Dendritic cell treated with granulocyte-macrophage colony-stimulating factor and Interleukin-4, amounts not matched to agents 40 ng/mL and 50 ng/mL, for 4 days (primary cell): Measurements from ENCODE around the gene SPRYD3.
A peak's percentile ranks its signal among the peaks of the same experiment; 100 is the strongest.

ENCODE experiments used
- H3K27ac Mint-ChIP-seq: one replicate; pipeline ENCODE4 v1.8.0; 2022; ENCODE audit warnings: mild to moderate bottlenecking, mixed read lengths
- H3K27me3 Mint-ChIP-seq: one replicate; pipeline ENCODE4 v1.8.0; 2022; ENCODE audit warnings: mild to moderate bottlenecking, mixed read lengths
- H3K36me3 Mint-ChIP-seq: one replicate; pipeline ENCODE4 v1.8.0; 2022; ENCODE audit warnings: low read depth, mixed read lengths
- H3K4me1 Mint-ChIP-seq: one replicate; pipeline ENCODE4 v1.8.0; 2022; ENCODE audit warnings: low read depth, mixed read lengths
- H3K4me3 Mint-ChIP-seq: one replicate; pipeline ENCODE4 v1.8.0; 2022; ENCODE audit warnings: mild to moderate bottlenecking, moderate library complexity, mixed read lengths
- H3K9me3 Mint-ChIP-seq: one replicate; pipeline ENCODE4 v1.8.0; 2022; ENCODE audit warnings: mixed read lengths
- intact Hi-C: fragments of 100-400 bp; cut with micrococcal nuclease; formaldehyde crosslinking; loops from one replicate; pipeline ENCODE4 v1.15.0; 2022

The SPRYD3 gene

DNA sequence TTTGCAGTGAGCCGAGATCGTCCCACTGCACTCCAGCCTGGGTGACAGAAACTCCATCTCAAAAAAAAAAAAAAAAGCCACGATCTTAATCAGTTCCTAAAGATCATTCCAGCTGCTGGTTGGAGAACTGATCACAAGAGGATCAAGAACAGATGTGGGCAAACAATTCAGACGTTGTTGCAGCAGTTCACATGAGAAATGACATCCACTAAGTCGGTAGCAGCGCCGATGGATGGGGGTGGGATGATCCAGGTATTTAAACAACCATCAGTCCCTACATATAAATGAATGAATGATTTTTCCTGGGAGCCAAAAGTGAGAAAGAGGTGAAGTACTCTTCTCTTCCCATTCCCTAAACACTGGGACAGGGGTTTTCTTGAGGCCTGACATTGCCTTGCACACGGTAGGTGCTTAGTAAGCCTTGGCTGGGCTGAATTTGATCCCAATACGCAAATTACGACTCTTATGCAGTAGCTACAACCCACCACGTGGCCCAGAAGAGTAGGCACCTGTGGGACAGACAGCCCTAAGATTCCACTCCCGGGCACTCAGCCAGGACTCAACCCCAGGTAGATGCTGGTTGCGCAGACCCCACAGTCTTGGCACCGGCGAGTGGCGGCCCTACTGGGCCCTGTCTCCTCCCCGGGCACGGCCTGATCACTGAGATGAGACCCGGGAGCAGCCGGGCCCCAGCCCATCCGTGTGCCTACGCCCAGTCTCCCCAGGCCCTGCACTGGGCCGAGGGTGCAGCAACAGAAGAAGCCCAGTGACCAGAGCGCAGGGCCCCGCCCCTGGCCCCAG, 565 bp downstream of the SPRYD3 start:
- Mint-ChIP-seq H3K27me3 (peaks cover 9% of the 10 kb centered on the region), H3K27ac (peak overlapping the region; percentile 93), H3K36me3 (peaks cover 48% of the 10 kb centered on the region), H3K4me3 (peak overlapping the region; percentile 80), H3K9me3 (no peaks in the 10 kb centered on the region), H3K4me1 (peaks cover 60% of the 10 kb centered on the region)
- intact Hi-C loops = no loop called here

DNA sequence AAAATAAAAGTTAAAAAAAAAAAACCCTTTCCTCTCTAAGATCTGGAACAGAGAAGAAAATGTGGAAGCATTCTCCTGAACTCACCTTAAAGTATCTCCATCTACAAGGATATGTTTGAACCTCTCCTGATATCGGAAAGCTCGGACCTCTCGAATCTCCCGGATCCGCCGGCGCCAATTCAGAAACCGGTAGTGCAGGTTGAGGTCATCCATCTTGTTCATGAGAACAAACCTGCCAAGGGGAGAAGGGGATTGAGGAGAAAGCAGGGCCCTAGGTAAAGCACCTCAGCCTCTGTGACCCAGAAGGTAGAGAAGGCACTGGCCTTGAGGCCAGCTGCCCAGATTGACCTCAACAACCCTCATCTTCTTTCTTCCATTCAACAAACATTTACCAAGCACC, 2.2 kb downstream of the SPRYD3 start:
- peaks cover 57% of the 10 kb centered on the region for H3K36me3 Mint-ChIP-seq
- peaks cover 75% of the 10 kb centered on the region for H3K4me1 Mint-ChIP-seq
- no peak overlapping the region for H3K27ac Mint-ChIP-seq
- intact Hi-C loops = no loop called here
- H3K27me3 Mint-ChIP-seq = peaks cover 7% of the 10 kb centered on the region
- H3K4me3 Mint-ChIP-seq = no peak overlapping the region
- H3K9me3 Mint-ChIP-seq = no peaks in the 10 kb centered on the region

GRCh38 chr12:53076461-53076860, 2.7 kb downstream of the SPRYD3 start:
- Mint-ChIP-seq H3K36me3 (peaks cover 62% of the 10 kb centered on the region), H3K9me3 (no peaks in the 10 kb centered on the region), H3K27me3 (peaks cover 4% of the 10 kb centered on the region), H3K4me3 (no peak overlapping the region), H3K4me1 (peaks cover 80% of the 10 kb centered on the region), H3K27ac (no peak overlapping the region)
- intact Hi-C loops = no loop called here

DNA sequence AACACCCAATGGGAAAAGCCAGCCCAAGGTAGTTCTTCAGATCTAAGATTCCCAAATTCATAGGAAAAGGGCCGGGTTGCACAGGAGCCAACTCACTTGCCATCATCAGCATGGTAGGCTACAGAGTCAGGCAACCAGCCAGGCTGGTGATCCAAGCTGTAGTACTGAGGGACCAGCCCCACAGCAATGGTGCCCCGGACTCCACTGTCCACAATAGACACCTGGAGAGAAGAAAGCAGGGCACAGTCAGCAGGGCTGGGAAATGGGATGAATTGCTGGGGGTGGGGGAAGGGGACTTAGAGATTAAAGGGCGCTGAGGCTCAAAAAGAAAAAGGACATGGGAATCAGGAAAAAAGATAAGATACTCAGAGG, 4.2 kb downstream of the SPRYD3 start:
- Mint-ChIP-seq H3K4me3 (no peak overlapping the region), H3K27me3 (no peaks in the 10 kb centered on the region), H3K27ac (no peak overlapping the region), H3K4me1 (peaks cover 82% of the 10 kb centered on the region), H3K9me3 (no peaks in the 10 kb centered on the region), H3K36me3 (peaks cover 76% of the 10 kb centered on the region)
- intact Hi-C loops = no loop called here

DNA sequence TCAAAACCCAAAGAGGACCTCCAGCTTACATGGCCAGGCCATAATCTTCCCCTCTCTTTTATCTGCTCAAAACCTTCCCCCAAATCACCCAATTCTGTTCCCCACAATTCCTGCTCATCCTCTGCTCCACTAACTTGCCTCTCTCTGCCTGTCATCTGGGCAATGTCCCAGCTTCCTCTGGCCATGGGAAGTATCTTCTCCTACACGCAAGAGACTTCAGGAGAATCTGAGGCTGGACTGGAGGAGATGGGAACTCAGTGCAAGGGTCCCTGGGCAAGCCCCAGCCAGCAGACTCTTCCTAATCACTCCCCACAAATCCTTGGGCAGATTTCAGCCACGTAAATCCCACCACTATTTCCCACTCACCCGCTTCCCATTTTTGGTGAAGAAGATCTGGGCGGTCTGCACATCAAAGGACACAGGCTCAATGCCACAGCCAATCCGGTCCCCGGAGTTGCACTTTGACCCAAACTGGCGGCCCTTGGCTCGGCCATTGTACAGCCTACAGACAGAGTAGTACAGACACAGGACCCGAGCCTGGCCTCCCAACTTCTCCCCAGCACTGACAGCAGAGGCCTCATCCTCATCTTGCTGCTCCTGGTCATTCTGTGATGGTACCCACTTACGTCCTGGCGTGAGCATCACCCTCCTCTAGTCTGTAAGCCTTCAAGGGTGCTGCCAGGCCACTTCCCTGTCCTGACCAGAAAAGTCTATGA, 4.7 kb downstream of the SPRYD3 start:
- Mint-ChIP-seq H3K27me3 (no peaks in the 10 kb centered on the region), H3K9me3 (no peaks in the 10 kb centered on the region), H3K4me1 (peaks cover 79% of the 10 kb centered on the region), H3K27ac (no peak overlapping the region), H3K4me3 (no peak overlapping the region), H3K36me3 (peaks cover 80% of the 10 kb centered on the region)
- intact Hi-C loops = no loop called here

DNA sequence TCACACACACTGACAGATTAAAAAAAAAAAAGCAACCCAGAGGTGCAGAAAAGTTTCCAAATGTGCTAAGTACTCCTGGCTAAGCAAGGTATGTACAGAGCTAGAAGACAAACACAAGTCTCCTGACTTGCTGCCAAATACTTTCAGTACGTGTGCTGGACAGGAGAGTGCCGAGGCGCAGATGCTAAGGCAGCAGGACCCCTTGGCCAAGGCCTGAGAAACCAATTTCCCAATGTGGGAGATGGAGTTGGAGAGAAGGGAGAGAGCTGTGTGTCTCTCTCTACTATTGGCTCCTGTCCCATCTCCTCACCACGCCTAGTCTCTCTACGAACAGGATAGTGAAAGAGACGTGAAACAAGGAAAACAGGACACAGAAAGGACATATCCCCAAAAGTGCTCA, 5.3 kb downstream of the SPRYD3 start:
- no peaks in the 10 kb centered on the region for H3K9me3 Mint-ChIP-seq
- H3K27me3 Mint-ChIP-seq = no peaks in the 10 kb centered on the region
- H3K27ac Mint-ChIP-seq = no peak overlapping the region
- intact Hi-C loops = no loop called here
- H3K4me3 Mint-ChIP-seq = no peak overlapping the region
- H3K4me1 Mint-ChIP-seq = peaks cover 80% of the 10 kb centered on the region
- H3K36me3 Mint-ChIP-seq = peaks cover 80% of the 10 kb centered on the region

DNA sequence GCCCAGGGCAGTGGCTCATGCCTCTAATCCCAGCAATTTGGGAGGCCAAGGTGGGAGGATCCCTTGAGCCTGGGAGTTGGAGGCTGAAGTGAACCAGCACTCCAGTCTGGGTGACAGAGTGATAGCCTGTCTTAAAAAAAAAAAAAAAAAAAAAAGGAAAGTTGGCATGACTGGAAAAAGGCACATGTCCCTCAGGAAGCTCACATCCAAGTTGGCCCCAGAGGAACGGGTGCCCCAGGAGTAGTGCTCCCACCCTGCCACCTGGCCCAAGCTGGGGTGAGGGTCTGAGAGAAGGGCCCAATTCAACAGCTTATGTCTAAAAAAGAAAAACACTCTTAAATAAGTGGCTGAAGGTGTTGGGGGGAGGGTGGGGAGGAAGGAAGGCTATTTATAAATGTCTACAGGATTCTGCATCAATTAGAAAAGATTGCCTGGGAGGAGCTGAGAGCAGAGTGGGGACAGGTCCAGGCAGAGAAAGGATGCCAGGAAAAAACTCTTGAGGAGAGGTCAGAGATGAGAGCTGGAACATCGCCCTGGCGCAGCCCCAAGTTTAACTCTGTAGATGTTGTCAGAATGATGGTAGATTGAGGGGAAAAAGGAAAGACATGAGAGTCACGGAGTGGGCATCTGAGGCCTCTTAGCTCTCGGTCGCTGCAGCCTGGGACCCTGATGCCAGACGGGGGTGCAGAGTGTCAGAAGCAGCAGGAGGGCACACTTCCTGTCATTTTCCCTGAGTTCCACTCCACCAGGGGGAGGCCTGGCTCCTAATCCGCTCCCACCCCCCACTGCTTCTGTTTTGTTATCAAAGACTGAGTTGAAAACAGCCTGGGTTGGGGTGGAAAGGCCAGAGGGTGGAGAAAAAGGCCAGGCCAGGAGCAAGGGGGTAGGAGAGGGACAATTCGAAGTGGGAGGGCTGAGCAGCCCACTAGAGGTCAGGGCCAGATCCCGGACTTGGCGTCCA, 7.3 kb downstream of the SPRYD3 start:
- no peaks in the 10 kb centered on the region for H3K27me3 Mint-ChIP-seq
- peak overlapping the region; percentile 48 for H3K27ac Mint-ChIP-seq
- no peaks in the 10 kb centered on the region for H3K9me3 Mint-ChIP-seq
- peaks cover 70% of the 10 kb centered on the region for H3K4me1 Mint-ChIP-seq
- intact Hi-C loops = no loop called here
- no peak overlapping the region for H3K4me3 Mint-ChIP-seq
- H3K36me3 Mint-ChIP-seq = peaks cover 91% of the 10 kb centered on the region

DNA sequence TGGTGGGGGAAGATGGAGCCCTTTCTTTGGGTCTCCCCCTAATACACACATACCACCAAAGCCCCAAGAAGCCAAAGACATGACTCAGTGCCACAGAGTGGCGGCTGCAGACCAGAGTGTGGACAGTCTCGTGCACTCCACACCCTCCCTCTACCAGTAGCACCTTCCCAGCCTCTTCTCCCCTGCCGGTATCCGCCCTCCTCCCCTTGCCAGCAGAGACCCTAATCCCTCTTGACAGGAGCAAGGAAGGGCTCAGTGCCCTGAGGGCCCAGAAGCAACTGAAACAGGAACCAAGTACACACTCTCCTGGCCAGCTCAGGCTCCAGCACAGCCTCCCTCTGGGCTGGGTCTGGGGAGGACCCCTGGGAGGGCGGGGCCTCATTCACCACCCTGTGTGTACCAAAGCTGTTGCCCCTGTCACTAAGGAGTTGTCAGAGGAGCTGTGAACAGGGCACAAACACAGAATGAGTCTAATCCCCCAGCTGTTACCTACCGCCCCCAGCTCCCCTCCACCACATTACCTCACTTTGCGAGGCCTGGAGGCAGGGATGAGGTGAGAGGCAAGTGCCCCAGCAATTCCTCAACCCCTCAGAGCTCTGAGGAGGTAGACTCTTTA, 8.2 kb downstream of the SPRYD3 start:
- Mint-ChIP-seq H3K36me3 (peaks cover 91% of the 10 kb centered on the region), H3K27me3 (no peaks in the 10 kb centered on the region), H3K4me3 (no peak overlapping the region), H3K9me3 (no peaks in the 10 kb centered on the region), H3K27ac (peak overlapping the region; percentile 26), H3K4me1 (peaks cover 71% of the 10 kb centered on the region)
- intact Hi-C loops = no loop called here

- Mint-ChIP-seq H3K27me3 (no peaks in the 10 kb centered on the region), H3K27ac (no peak overlapping the region), H3K9me3 (no peaks in the 10 kb centered on the region), H3K4me3 (no peak overlapping the region), H3K36me3 (peaks cover 91% of the 10 kb centered on the region), H3K4me1 (peaks cover 65% of the 10 kb centered on the region)
- intact Hi-C loops = no loop called here
Measured at GRCh38 chr12:53069621-53070410, 9.4 kb downstream of the SPRYD3 start.

- H3K4me3 Mint-ChIP-seq = no peak overlapping the region
- H3K27me3 Mint-ChIP-seq = no peaks in the 10 kb centered on the region
- no peak overlapping the region for H3K27ac Mint-ChIP-seq
- peaks cover 91% of the 10 kb centered on the region for H3K36me3 Mint-ChIP-seq
- H3K4me1 Mint-ChIP-seq = peaks cover 57% of the 10 kb centered on the region
- intact Hi-C loops = no loop called here
- H3K9me3 Mint-ChIP-seq = no peaks in the 10 kb centered on the region
Measured at GRCh38 chr12:53068811-53069585, 10.2 kb downstream of the SPRYD3 start.

DNA sequence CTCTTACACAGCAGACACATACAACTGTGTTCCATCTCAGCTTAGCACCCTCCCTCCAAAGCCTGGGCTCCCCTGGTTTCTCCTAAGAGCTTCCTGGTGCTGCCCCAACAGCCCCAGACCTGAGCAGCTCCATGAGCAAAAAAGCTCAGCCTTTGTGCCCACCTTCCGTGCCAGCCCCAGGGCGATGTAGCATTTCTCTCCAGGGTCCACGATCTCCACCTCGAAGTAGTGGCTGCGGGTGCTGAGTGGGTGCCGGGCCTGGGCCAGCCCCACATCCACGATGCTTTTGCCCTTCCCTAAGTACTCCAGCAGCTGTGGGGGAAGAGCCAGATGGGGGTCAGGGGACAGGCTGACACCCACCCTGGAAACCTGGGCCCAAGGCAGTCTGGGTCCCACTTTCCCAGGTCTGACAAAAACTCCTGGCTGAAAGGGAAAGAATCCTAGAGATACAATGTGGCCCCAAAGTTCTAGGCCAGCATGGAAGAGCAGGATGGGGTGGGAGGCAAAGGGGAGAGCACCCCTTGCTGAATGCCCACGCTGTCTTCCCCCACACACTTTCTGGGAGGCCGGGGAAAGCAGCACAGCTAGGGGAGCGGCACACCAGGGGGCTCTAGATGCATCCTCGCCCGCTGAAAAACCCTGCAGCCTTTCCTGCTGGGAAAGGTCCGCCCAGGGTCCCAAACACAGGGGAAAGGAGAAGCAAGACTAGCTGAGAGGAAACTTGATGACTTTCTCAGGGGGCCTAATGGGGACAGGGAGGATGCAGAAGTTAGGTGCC, 11.0 kb downstream of the SPRYD3 start:
- intact Hi-C loops = loop anchor here (2.0 kb wide), 1 partner anchor 129 kb away; no protein-coding TSS in a partner anchor
- H3K4me3 Mint-ChIP-seq = no peak overlapping the region

More for the DNA sequence above, 11.0 kb downstream of the SPRYD3 start:
- Mint-ChIP-seq H3K27ac (no peak overlapping the region), H3K27me3 (no peaks in the 10 kb centered on the region), H3K9me3 (no peaks in the 10 kb centered on the region), H3K4me1 (peaks cover 50% of the 10 kb centered on the region), H3K36me3 (peaks cover 93% of the 10 kb centered on the region)
